ENCODE data around the gene ADAMTS7.

ADAMTS7 gene

GRCh38 chr15:78822514-78822913 lies 11.2 kb upstream of the ADAMTS7 start:
- no peak overlapping the region for H3K4me3 ChIP-seq (ENCODE audit: low read depth, low read length)
- no peak for TF ChIP-seq CTCF (IDR thresholded peaks at IDR 0.05; ENCODE audit: low read depth, low read length)

- no peak for TF ChIP-seq CTCF (IDR thresholded peaks at IDR 0.05; ENCODE audit: low read depth, low read length)
- peak overlapping the region; percentile 49 for H3K4me3 ChIP-seq (ENCODE audit: low read depth, low read length)
Measured at GRCh38 chr15:78811825-78812183, 540 bp upstream of the ADAMTS7 start.

- peak overlapping the region; percentile 60 for H3K4me3 ChIP-seq (ENCODE audit: low read depth, low read length)
- no peak for TF ChIP-seq CTCF (IDR thresholded peaks at IDR 0.05; ENCODE audit: low read depth, low read length)
Measured at GRCh38 chr15:78810362-78811123, 721 bp downstream of the ADAMTS7 start.

- H3K4me3 ChIP-seq (ENCODE audit: low read depth, low read length): peak overlapping the region; percentile 60
- TF ChIP-seq CTCF (IDR thresholded peaks at IDR 0.05; ENCODE audit: low read depth, low read length): no peak
Measured at GRCh38 chr15:78810003-78810361, 1.3 kb downstream of the ADAMTS7 start.

GRCh38 chr15:78808550-78808949 lies 2.7 kb downstream of the ADAMTS7 start:
- no peak overlapping the region for H3K4me3 ChIP-seq (ENCODE audit: low read depth, low read length)
- peak; percentile 52; the same call in 1 of the 2 replicates for TF ChIP-seq CTCF (IDR thresholded peaks at IDR 0.05; ENCODE audit: low read depth, low read length)

- no peak for TF ChIP-seq CTCF (IDR thresholded peaks at IDR 0.05; ENCODE audit: low read depth, low read length)
Measured at GRCh38 chr15:78807359-78807758, 3.9 kb downstream of the ADAMTS7 start.

GRCh38 chr15:78804391-78804792 lies 6.9 kb downstream of the ADAMTS7 start:
- no peak for TF ChIP-seq CTCF (IDR thresholded peaks at IDR 0.05; ENCODE audit: low read depth, low read length)
- no peak overlapping the region for H3K4me3 ChIP-seq (ENCODE audit: low read depth, low read length)

More at GRCh38 chr15:78807359-78807758, 3.9 kb downstream of the ADAMTS7 start:
- no peak overlapping the region for H3K4me3 ChIP-seq (ENCODE audit: low read depth, low read length)
